ENCODE measurements around the gene TMEM272. TPM values are rescaled to one million over a fixed set of nuclear protein-coding genes. Genes with fewer than 3 reads are reported as not detected.

Gene TMEM272
- total RNA-seq, 1 experiment from 2014 or later: not detected

GRCh38 chr13:51849145-51850101 lies 4.4 kb upstream of the TMEM272 start:
- DNase-seq (ENCODE audit: low spot score): no peak

- no peak for DNase-seq (ENCODE audit: low spot score)
These were observed 3.7 kb upstream of the TMEM272 start for GRCh38 chr13:51848674-51849073.

GRCh38 chr13:51846756-51847155 lies 1.8 kb upstream of the TMEM272 start:
- no peak for DNase-seq (ENCODE audit: low spot score)

- DNase-seq (ENCODE audit: low spot score): no peak
These were observed 769 bp upstream of the TMEM272 start for GRCh38 chr13:51845574-51846318.

- no peak for DNase-seq (ENCODE audit: low spot score)
These were observed 1.4 kb downstream of the TMEM272 start for GRCh38 chr13:51843529-51843928.

- no peak for DNase-seq (ENCODE audit: low spot score)
These were observed 3.2 kb downstream of the TMEM272 start for GRCh38 chr13:51841732-51842131.

- no peak for DNase-seq (ENCODE audit: low spot score)
These were observed 4.1 kb downstream of the TMEM272 start for GRCh38 chr13:51840917-51841316.

- no peak for DNase-seq (ENCODE audit: low spot score)
These were observed 5.1 kb downstream of the TMEM272 start for GRCh38 chr13:51839711-51840540.

GRCh38 chr13:51838240-51838846 lies 6.6 kb downstream of the TMEM272 start:
- DNase-seq (ENCODE audit: low spot score): no peak

- no peak for DNase-seq (ENCODE audit: low spot score)
These were observed 8.0 kb downstream of the TMEM272 start for GRCh38 chr13:51837016-51837415.

- DNase-seq (ENCODE audit: low spot score): no peak
These were observed 10.3 kb downstream of the TMEM272 start for GRCh38 chr13:51834581-51835171.

GRCh38 chr13:51833980-51834379 lies 11.0 kb downstream of the TMEM272 start:
- DNase-seq (ENCODE audit: low spot score): no peak

GRCh38 chr13:51832471-51833152 lies 12.4 kb downstream of the TMEM272 start:
- DNase-seq (ENCODE audit: low spot score): peak; percentile 23

- no peak for DNase-seq (ENCODE audit: low spot score)
These were observed 13.5 kb downstream of the TMEM272 start for GRCh38 chr13:51831519-51831918.

GRCh38 chr13:51829568-51829899 lies 15.4 kb downstream of the TMEM272 start:
- DNase-seq (ENCODE audit: low spot score): no peak

- DNase-seq (ENCODE audit: low spot score): no peak
These were observed 16.0 kb downstream of the TMEM272 start for GRCh38 chr13:51828730-51829567.

GRCh38 chr13:51827254-51827653 lies 17.7 kb downstream of the TMEM272 start:
- DNase-seq (ENCODE audit: low spot score): no peak

- DNase-seq (ENCODE audit: low spot score): no peak
These were observed 18.4 kb downstream of the TMEM272 start for GRCh38 chr13:51826606-51827005.

- DNase-seq (ENCODE audit: low spot score): no peak
These were observed 19.2 kb downstream of the TMEM272 start for GRCh38 chr13:51825681-51826254.

Data from H4 (cell line).